Panc1 (cell line): ENCODE measurements around the gene SULT4A1. TPM values are rescaled to one million over a fixed set of nuclear protein-coding genes. Genes with fewer than 3 reads are reported as not detected.

Experiments used
- ATAC-seq: fragments of 200-7000 bp; cut with Tn5 transposase; 2 replicates; pipeline ENCODE4 v1.9.1; 2020; ENCODE audit warnings: mild to moderate bottlenecking, moderate library complexity
- BruUV-seq: library from RNA; stranded (reverse); fragments of 400-500 nt; replicated peaks from 2 replicates; lab custom pipeline; 2021; lab: Mats Ljungman, UMichigan
- CTCF ChIA-PET: fragments of 300-600 bp; sonication (Branson Sonifier 250); formaldehyde crosslinking; loops from one replicate; lab custom pipeline; 2022; ENCODE audit warnings: antibody characterized with exemption; lab: Charles Lee
- POLR2A ChIA-PET: fragments of 300-600 bp; sonication (Branson Sonifier 250); formaldehyde crosslinking; loops from one replicate; lab custom pipeline; 2022; ENCODE audit warnings: antibody characterized with exemption; lab: Charles Lee
- DNase-seq: peaks from one replicate; pipeline ENCODE4 v3.0.0-alpha.2; 2010; ENCODE audit warnings: low read depth, low spot score
- H3K27ac ChIP-seq: 2 replicates; pipeline ENCODE4 v1.5.1; 2011; ENCODE audit warnings: mild to moderate bottlenecking, low read length, inconsistent platforms
- H3K27me3 ChIP-seq: fragments of 200-500 bp; sonication (Bioruptor generic); 2 replicates; pipeline ENCODE4 v1.6.0; 2014; ENCODE audit warnings: low read length, inconsistent platforms; ENCODE audit not compliant: control insufficient read depth, insufficient read depth
- H3K36me3 ChIP-seq: fragments of 200-500 bp; sonication (Bioruptor generic); 2 replicates; pipeline ENCODE4 v1.5.1; 2014; ENCODE audit warnings: inconsistent platforms, mild to moderate bottlenecking, low read length, moderate library complexity; ENCODE audit not compliant: control insufficient read depth, insufficient read depth
- H3K4me1 ChIP-seq: 2 replicates; pipeline ENCODE4 v1.5.1; 2011; ENCODE audit warnings: inconsistent platforms, mild to moderate bottlenecking, low read length, moderate library complexity; ENCODE audit not compliant: control insufficient read depth, insufficient read depth
- H3K4me3 ChIP-seq, 2 experiments: 2 replicates each; pipeline ENCODE4 v1.5.1; 2011 to 2012; ENCODE audit warnings: low read depth in 2 of 2, low read length in 2 of 2, mild to moderate bottlenecking in 2 of 2, inconsistent platforms in 1 of 2, moderate library complexity in 1 of 2
- H3K9me3 ChIP-seq: fragments of 200-500 bp; sonication (Bioruptor generic); 2 replicates; pipeline ENCODE4 v1.5.1; 2014; ENCODE audit warnings: low read depth, mild to moderate bottlenecking, inconsistent platforms, low read length, moderate library complexity; ENCODE audit not compliant: control insufficient read depth, insufficient read depth
- POLR2AphosphoS5 ChIP-seq: IDR thresholded peaks from 2 replicates; pipeline ENCODE4 v1.6.1; 2012; ENCODE audit warnings: mild to moderate bottlenecking, low read depth, low read length, moderate library complexity
- SIN3A ChIP-seq: IDR thresholded peaks from 2 replicates; pipeline ENCODE4 v1.6.1; 2012; ENCODE audit warnings: low read depth, mild to moderate bottlenecking, low read length, moderate library complexity, borderline replicate concordance; ENCODE audit not compliant: insufficient read depth
- TCF7L2 ChIP-seq: IDR thresholded peaks from 2 replicates; pipeline ENCODE4 v1.6.1; 2011; ENCODE audit warnings: mild to moderate bottlenecking, low read depth, low read length, inconsistent platforms
- in situ Hi-C: cut with HindIII; loops from 2 replicates; pipeline ENCODE4 v1.10.0; 2016; ENCODE audit warnings: low sequenced_read_pairs, low pct_unique_long_range_greater_than_20kb
- intact Hi-C: fragments of 100-400 bp; cut with micrococcal nuclease; formaldehyde crosslinking; loops from one replicate; pipeline ENCODE4 v1.10.0; 2022; ENCODE audit not compliant: unreplicated experiment
- total RNA-seq: library from RNA; stranded (reverse); gene quantifications from one replicate; pipeline ENCODE4 v1.2.1, GENCODE V29; 2021; ENCODE audit not compliant: unreplicated experiment
- TF ChIP-seq, protein P1 (sequence below), 2 experiments: IDR thresholded peaks; 2 replicates each; pipeline ENCODE4 v1.6.1; 2011 to 2012; ENCODE audit warnings: low read depth in 2 of 2, control low read depth in 1 of 2, low read length in 1 of 2, mild to moderate bottlenecking in 1 of 2, moderate library complexity in 1 of 2; ENCODE audit not compliant: insufficient read depth in 1 of 2
- TF ChIP-seq, protein P2 (sequence below): fragments of 450-650 bp; IDR thresholded peaks from 2 replicates; pipeline ENCODE4 v1.5.1; 2017; ENCODE audit warnings: mild to moderate bottlenecking

The SULT4A1 gene
- total RNA-seq, 1 experiment from 2014 or later, result 12.0 TPM

DNA sequence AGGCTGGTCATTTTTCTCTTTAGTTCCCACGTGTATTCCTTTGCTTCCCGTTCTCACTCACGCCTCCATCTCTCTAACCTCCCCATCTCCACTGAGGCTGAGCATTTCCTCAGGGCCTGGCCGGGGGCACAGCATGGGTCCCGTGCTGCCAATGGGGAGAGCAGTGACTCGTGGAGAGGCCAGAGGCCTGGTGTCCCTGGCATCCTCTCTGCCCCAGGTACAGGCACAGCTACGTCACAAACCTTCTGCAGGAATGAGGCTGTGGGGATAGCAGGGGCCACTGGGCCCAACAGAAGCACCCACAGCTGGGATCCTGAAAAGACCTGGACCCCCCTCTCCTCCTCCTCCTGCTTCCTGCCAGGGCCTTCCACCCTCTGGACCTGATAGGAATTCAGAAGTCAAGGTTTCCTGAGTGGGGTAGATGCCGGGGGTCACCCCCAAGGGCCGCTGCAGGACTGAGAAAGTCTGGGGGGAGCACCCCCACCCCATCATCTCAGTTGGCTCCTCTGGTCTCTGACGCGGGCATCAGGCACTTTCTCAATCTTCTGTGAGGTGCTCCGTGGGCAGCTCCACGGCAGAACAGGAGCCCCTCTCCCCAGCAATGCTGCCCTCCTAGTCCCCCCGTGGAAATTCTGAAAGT, 17.7 kb upstream of the SULT4A1 start:
- no peak for DNase-seq
- Histone ChIP-seq H3K4me1 (no peaks in the 10 kb centered on the region), H3K36me3 (no peaks in the 10 kb centered on the region), H3K9me3 (no peaks in the 10 kb centered on the region), H3K27ac (no peak overlapping the region), H3K27me3 (no peaks in the 10 kb centered on the region; the same call in 1 of the 2 replicates), H3K4me3 (no peak overlapping the region)
- intact Hi-C loops (no loop called here), in situ Hi-C loops (no loop called here)
- BruUV-seq, result no TSS peak
- ChIA-PET CTCF (no interaction called here), POLR2A (no interaction called here)
- TF ChIP-seq, protein P1, sequence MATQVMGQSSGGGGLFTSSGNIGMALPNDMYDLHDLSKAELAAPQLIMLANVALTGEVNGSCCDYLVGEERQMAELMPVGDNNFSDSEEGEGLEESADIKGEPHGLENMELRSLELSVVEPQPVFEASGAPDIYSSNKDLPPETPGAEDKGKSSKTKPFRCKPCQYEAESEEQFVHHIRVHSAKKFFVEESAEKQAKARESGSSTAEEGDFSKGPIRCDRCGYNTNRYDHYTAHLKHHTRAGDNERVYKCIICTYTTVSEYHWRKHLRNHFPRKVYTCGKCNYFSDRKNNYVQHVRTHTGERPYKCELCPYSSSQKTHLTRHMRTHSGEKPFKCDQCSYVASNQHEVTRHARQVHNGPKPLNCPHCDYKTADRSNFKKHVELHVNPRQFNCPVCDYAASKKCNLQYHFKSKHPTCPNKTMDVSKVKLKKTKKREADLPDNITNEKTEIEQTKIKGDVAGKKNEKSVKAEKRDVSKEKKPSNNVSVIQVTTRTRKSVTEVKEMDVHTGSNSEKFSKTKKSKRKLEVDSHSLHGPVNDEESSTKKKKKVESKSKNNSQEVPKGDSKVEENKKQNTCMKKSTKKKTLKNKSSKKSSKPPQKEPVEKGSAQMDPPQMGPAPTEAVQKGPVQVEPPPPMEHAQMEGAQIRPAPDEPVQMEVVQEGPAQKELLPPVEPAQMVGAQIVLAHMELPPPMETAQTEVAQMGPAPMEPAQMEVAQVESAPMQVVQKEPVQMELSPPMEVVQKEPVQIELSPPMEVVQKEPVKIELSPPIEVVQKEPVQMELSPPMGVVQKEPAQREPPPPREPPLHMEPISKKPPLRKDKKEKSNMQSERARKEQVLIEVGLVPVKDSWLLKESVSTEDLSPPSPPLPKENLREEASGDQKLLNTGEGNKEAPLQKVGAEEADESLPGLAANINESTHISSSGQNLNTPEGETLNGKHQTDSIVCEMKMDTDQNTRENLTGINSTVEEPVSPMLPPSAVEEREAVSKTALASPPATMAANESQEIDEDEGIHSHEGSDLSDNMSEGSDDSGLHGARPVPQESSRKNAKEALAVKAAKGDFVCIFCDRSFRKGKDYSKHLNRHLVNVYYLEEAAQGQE (IDR thresholded peaks at IDR 0.05; ENCODE audit: insufficient read depth in 1 of 2, low read depth in 2 of 2, low read length in 1 of 2), result no peak
- no peak for TF ChIP-seq POLR2AphosphoS5
- TF ChIP-seq, protein P2, sequence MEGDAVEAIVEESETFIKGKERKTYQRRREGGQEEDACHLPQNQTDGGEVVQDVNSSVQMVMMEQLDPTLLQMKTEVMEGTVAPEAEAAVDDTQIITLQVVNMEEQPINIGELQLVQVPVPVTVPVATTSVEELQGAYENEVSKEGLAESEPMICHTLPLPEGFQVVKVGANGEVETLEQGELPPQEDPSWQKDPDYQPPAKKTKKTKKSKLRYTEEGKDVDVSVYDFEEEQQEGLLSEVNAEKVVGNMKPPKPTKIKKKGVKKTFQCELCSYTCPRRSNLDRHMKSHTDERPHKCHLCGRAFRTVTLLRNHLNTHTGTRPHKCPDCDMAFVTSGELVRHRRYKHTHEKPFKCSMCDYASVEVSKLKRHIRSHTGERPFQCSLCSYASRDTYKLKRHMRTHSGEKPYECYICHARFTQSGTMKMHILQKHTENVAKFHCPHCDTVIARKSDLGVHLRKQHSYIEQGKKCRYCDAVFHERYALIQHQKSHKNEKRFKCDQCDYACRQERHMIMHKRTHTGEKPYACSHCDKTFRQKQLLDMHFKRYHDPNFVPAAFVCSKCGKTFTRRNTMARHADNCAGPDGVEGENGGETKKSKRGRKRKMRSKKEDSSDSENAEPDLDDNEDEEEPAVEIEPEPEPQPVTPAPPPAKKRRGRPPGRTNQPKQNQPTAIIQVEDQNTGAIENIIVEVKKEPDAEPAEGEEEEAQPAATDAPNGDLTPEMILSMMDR, result no peak
- no peak for TF ChIP-seq TCF7L2
- no peak for TF ChIP-seq SIN3A
- ATAC-seq, result no peak

DNA sequence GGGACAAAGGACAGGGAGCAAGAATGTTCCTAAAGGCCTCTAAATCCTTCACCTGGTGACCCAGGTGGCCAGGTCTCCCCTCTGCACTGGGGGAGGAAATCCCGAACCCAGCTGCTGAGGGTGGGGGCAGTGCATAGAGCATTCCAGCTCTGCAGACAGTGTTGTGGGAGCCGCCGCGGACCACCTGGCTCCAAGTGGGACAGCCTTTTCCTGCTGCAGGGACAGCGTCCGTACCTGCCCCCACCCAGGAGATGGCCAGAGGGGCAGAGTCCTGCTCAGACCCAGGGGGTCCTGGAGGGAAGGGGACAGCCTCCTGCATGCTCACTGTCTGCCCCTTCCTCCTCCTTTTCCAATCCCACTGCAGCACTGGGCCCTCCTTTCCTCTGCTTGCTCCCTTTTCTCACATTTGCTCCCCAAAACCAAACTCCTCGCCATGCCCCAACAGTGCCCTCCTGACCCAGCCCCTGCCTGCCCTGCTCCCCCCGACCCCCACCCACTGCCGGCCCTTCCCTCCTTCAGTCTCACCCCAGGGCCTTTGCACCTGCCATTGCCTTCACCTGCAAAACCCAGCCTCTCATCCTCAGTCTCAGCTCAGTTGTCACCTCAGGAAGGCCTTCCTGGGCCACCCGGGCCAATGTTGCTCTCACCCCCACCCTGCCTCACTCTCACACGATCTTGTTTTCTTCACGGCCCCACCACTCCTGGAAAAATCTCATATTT, 16.7 kb upstream of the SULT4A1 start:
- ChIA-PET CTCF (no interaction called here), POLR2A (no interaction called here)
- no peaks in the 10 kb centered on the region for H3K4me1 ChIP-seq
- no peak overlapping the region for H3K4me3 ChIP-seq
- DNase-seq (no peak), ATAC-seq (no peak)
- in situ Hi-C loops, result no loop called here
- intact Hi-C loops, result no loop called here
- no peak overlapping the region for H3K27ac ChIP-seq
- no peaks in the 10 kb centered on the region for H3K36me3 ChIP-seq
- H3K27me3 ChIP-seq, result no peaks in the 10 kb centered on the region; the same call in 1 of the 2 replicates
- H3K9me3 ChIP-seq, result no peaks in the 10 kb centered on the region
- no peak for TF ChIP-seq TCF7L2
- BruUV-seq, result no TSS peak
